Putamen (tissue), 1 donor: Measurements from ENCODE around the gene GNB1.

Source experiments
- DNase-seq: peaks from one replicate; pipeline ENCODE4 v3.0.0-alpha.2; 2016; ENCODE audit warnings: low spot score

GNB1 gene

GRCh38 chr1:1910033-1910465, 19.2 kb upstream of the GNB1 start:
- DNase-seq = no peak

GRCh38 chr1:1908506-1908791, 17.6 kb upstream of the GNB1 start:
- no peak for DNase-seq

- DNase-seq = no peak
Observed at GRCh38 chr1:1907098-1907736, 16.3 kb upstream of the GNB1 start.

- peak; percentile 83 for DNase-seq
Observed at GRCh38 chr1:1906185-1907097, 15.6 kb upstream of the GNB1 start.

- DNase-seq = no peak
Observed at GRCh38 chr1:1903224-1903623, 12.3 kb upstream of the GNB1 start.

- no peak for DNase-seq
Observed at GRCh38 chr1:1901641-1902294, 10.9 kb upstream of the GNB1 start.

- no peak for DNase-seq
Observed at GRCh38 chr1:1900883-1901640, 10.2 kb upstream of the GNB1 start.

- no peak for DNase-seq
Observed at GRCh38 chr1:1899967-1900327, 9.1 kb upstream of the GNB1 start.

- no peak for DNase-seq
Observed at GRCh38 chr1:1899266-1899966, 8.5 kb upstream of the GNB1 start.

GRCh38 chr1:1898246-1898933, 7.5 kb upstream of the GNB1 start:
- DNase-seq = no peak

GRCh38 chr1:1895456-1896336, 4.8 kb upstream of the GNB1 start:
- no peak for DNase-seq

- no peak for DNase-seq
Observed at GRCh38 chr1:1895060-1895418, 4.2 kb upstream of the GNB1 start.

- DNase-seq = no peak
Observed at GRCh38 chr1:1894354-1895059, 3.6 kb upstream of the GNB1 start.

- DNase-seq = no peak
Observed at GRCh38 chr1:1893997-1894353, 3.1 kb upstream of the GNB1 start.

GRCh38 chr1:1893291-1893985, 2.6 kb upstream of the GNB1 start:
- DNase-seq = no peak

- no peak for DNase-seq
Observed at GRCh38 chr1:1892763-1893120, 1.9 kb upstream of the GNB1 start.

GRCh38 chr1:1892079-1892762, 1.3 kb upstream of the GNB1 start:
- DNase-seq = no peak

GRCh38 chr1:1891349-1892078, 627 bp upstream of the GNB1 start:
- DNase-seq = peak; percentile 61
